ENCODE results near the gene TMCC2.

The TMCC2 gene

DNA sequence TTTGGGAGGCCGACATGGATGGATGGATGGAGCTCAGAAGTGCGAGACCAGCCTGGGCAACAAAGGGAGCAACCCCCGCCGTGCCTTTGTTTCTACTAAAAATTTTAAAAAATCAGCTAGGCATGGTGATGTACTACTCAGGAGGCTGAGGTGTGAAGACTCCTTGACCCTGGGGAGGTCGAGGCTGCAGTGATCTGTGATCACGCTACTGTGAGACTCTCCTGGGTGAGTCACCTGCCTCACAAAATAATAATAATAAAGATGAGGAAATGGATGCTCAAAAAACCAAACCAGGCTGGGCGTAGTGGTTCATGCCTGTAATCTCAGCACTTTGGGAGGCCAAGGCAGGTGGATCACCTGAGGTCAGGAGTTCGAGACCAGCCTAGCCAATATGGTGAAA is 35.5 kb upstream of the TMCC2 start:
- ATAC-seq: no peak

DNA sequence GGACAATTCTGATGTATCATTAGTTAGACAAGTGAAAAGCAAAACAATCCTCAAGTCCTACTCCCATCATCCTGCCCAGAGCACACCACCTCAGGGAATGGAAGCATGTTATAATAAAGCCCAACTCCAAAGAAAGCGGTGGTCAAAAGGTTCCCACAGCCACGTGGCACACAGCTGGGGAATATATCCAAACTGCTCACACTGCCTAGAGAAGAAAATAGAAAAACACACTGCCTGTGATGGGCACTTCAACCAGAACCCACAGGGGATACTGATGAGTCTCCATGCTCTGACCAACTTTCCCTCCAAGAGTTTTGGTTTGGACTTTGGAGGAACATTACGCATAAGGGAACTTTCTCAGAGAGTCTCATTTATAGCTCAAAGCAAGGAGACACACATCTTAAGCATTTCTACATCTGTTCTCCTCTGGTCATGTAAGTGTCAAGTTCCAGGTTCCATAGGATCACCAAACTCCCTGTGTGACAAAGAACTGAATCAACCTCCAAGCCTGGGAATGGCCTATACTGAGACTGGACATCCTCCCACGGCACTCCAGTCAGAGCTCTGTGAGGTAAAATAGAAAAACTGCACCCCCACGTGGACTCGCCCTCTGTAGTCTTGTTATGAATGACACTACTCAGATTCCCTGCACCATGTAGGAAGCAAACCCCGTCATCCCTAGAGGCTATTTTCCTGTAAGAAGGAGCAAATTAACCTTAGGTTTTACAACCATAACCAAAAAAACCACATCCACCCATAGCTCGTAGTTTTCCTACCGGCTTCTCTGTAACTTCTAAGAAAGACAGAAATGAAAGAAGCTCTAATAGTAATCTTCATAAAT is 28.4 kb upstream of the TMCC2 start:
- TF ChIP-seq, protein P1, sequence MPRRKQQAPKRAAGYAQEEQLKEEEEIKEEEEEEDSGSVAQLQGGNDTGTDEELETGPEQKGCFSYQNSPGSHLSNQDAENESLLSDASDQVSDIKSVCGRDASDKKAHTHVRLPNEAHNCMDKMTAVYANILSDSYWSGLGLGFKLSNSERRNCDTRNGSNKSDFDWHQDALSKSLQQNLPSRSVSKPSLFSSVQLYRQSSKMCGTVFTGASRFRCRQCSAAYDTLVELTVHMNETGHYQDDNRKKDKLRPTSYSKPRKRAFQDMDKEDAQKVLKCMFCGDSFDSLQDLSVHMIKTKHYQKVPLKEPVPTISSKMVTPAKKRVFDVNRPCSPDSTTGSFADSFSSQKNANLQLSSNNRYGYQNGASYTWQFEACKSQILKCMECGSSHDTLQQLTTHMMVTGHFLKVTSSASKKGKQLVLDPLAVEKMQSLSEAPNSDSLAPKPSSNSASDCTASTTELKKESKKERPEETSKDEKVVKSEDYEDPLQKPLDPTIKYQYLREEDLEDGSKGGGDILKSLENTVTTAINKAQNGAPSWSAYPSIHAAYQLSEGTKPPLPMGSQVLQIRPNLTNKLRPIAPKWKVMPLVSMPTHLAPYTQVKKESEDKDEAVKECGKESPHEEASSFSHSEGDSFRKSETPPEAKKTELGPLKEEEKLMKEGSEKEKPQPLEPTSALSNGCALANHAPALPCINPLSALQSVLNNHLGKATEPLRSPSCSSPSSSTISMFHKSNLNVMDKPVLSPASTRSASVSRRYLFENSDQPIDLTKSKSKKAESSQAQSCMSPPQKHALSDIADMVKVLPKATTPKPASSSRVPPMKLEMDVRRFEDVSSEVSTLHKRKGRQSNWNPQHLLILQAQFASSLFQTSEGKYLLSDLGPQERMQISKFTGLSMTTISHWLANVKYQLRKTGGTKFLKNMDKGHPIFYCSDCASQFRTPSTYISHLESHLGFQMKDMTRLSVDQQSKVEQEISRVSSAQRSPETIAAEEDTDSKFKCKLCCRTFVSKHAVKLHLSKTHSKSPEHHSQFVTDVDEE (CRISPR knock-in tag; IDR thresholded peaks at IDR 0.05): no peak
- TF ChIP-seq ARNTL (CRISPR knock-in tag; IDR thresholded peaks at IDR 0.05; ENCODE audit: borderline replicate concordance, low read depth) (no peak), RARB (CRISPR knock-in tag; IDR thresholded peaks at IDR 0.05) (no peak), CSDC2 (CRISPR knock-in tag; IDR thresholded peaks at IDR 0.05) (no peak), ZNF8 (CRISPR knock-in tag; IDR thresholded peaks at IDR 0.05) (no peak), ZFP30 (CRISPR knock-in tag; IDR thresholded peaks at IDR 0.05) (no peak), GLIS3 (CRISPR knock-in tag; IDR thresholded peaks at IDR 0.05) (no peak), BACH2 (CRISPR knock-in tag; IDR thresholded peaks at IDR 0.05; ENCODE audit: borderline replicate concordance) (no peak), SNAI2 (CRISPR knock-in tag; IDR thresholded peaks at IDR 0.05) (no peak), ISL1 (CRISPR knock-in tag; IDR thresholded peaks at IDR 0.05) (no peak), TOX (CRISPR knock-in tag; IDR thresholded peaks at IDR 0.05; ENCODE audit: borderline replicate concordance) (no peak), ZNF565 (CRISPR knock-in tag; conservative IDR thresholded peaks at IDR 0.05; ENCODE audit: low read depth) (no peak)
- TF ChIP-seq, protein P2, sequence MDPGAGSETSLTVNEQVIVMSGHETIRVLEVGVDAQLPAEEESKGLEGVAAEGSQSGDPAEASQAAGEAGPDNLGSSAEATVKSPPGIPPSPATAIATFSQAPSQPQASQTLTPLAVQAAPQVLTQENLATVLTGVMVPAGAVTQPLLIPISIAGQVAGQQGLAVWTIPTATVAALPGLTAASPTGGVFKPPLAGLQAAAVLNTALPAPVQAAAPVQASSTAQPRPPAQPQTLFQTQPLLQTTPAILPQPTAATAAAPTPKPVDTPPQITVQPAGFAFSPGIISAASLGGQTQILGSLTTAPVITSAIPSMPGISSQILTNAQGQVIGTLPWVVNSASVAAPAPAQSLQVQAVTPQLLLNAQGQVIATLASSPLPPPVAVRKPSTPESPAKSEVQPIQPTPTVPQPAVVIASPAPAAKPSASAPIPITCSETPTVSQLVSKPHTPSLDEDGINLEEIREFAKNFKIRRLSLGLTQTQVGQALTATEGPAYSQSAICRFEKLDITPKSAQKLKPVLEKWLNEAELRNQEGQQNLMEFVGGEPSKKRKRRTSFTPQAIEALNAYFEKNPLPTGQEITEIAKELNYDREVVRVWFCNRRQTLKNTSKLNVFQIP (CRISPR knock-in tag; IDR thresholded peaks at IDR 0.05; ENCODE audit: borderline replicate concordance, low read depth): no peak
- TF ChIP-seq, protein P3, sequence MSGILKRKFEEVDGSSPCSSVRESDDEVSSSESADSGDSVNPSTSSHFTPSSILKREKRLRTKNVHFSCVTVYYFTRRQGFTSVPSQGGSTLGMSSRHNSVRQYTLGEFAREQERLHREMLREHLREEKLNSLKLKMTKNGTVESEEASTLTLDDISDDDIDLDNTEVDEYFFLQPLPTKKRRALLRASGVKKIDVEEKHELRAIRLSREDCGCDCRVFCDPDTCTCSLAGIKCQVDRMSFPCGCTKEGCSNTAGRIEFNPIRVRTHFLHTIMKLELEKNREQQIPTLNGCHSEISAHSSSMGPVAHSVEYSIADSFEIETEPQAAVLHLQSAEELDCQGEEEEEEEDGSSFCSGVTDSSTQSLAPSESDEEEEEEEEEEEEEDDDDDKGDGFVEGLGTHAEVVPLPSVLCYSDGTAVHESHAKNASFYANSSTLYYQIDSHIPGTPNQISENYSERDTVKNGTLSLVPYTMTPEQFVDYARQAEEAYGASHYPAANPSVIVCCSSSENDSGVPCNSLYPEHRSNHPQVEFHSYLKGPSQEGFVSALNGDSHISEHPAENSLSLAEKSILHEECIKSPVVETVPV (CRISPR knock-in tag; IDR thresholded peaks at IDR 0.05): no peak
- TF ChIP-seq, protein P4, sequence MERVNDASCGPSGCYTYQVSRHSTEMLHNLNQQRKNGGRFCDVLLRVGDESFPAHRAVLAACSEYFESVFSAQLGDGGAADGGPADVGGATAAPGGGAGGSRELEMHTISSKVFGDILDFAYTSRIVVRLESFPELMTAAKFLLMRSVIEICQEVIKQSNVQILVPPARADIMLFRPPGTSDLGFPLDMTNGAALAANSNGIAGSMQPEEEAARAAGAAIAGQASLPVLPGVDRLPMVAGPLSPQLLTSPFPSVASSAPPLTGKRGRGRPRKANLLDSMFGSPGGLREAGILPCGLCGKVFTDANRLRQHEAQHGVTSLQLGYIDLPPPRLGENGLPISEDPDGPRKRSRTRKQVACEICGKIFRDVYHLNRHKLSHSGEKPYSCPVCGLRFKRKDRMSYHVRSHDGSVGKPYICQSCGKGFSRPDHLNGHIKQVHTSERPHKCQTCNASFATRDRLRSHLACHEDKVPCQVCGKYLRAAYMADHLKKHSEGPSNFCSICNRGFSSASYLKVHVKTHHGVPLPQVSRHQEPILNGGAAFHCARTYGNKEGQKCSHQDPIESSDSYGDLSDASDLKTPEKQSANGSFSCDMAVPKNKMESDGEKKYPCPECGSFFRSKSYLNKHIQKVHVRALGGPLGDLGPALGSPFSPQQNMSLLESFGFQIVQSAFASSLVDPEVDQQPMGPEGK (CRISPR knock-in tag; IDR thresholded peaks at IDR 0.05; ENCODE audit: borderline replicate concordance): no peak
- TF ChIP-seq, protein P5, sequence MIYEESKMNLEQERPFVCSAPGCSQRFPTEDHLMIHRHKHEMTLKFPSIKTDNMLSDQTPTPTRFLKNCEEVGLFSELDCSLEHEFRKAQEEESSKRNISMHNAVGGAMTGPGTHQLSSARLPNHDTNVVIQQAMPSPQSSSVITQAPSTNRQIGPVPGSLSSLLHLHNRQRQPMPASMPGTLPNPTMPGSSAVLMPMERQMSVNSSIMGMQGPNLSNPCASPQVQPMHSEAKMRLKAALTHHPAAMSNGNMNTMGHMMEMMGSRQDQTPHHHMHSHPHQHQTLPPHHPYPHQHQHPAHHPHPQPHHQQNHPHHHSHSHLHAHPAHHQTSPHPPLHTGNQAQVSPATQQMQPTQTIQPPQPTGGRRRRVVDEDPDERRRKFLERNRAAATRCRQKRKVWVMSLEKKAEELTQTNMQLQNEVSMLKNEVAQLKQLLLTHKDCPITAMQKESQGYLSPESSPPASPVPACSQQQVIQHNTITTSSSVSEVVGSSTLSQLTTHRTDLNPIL (CRISPR knock-in tag; IDR thresholded peaks at IDR 0.05; ENCODE audit: low read depth): no peak
- no peak; the same call in 2 of the 3 replicates for ATAC-seq

More for the DNA sequence above, 35.5 kb upstream of the TMCC2 start:
- TF ChIP-seq GLIS3 (CRISPR knock-in tag; IDR thresholded peaks at IDR 0.05) (no peak), OSR1 (CRISPR knock-in tag; IDR thresholded peaks at IDR 0.05) (no peak), ZC3H10 (CRISPR knock-in tag; IDR thresholded peaks at IDR 0.05) (no peak)
- TF ChIP-seq, protein P3 (CRISPR knock-in tag; IDR thresholded peaks at IDR 0.05): no peak

DNA sequence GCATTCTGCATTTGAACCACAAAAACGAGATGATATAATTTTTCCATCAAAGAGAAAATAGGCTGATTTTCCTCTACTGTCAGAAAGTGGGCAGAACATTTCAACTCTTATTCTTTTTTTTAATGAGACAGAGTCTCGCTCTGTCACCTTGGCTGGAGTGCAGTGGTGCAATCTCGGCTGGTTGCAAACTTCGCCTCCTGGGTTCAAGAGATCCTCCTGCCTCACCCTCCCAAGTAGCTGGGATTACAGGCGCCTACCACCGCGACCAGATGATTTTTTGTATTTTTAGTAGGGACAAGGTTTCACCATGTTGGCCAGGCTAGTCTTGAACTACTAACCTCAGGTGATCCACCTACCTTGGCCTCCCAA is 27.8 kb upstream of the TMCC2 start:
- no peak for ATAC-seq
- TF ChIP-seq ESRRG (CRISPR knock-in tag; IDR thresholded peaks at IDR 0.05) (no peak), ZNF70 (CRISPR knock-in tag; IDR thresholded peaks at IDR 0.05) (no peak), ZNF8 (CRISPR knock-in tag; IDR thresholded peaks at IDR 0.05) (no peak), TOX (CRISPR knock-in tag; IDR thresholded peaks at IDR 0.05; ENCODE audit: borderline replicate concordance) (no peak)
- TF ChIP-seq, protein P3 (CRISPR knock-in tag; IDR thresholded peaks at IDR 0.05): no peak
- TF ChIP-seq, protein P4 (CRISPR knock-in tag; IDR thresholded peaks at IDR 0.05; ENCODE audit: borderline replicate concordance): no peak
